NCI-H748 treated with DMSO at 0.1 percent for 48 hours (cell line): ENCODE results near the gene NTMT1.
A peak's percentile ranks its signal among the peaks of the same experiment; 100 is the strongest.
"Not testable (repeated sequence)": the region's sequence is repeated elsewhere in the genome, so short reads cannot be mapped to it uniquely, and the experiment has no call there.

Experiments used
- DNase-seq: peaks from one replicate; lab custom pipeline; 2025; lab: John Stamatoyannopoulos, UW

The NTMT1 gene

DNA sequence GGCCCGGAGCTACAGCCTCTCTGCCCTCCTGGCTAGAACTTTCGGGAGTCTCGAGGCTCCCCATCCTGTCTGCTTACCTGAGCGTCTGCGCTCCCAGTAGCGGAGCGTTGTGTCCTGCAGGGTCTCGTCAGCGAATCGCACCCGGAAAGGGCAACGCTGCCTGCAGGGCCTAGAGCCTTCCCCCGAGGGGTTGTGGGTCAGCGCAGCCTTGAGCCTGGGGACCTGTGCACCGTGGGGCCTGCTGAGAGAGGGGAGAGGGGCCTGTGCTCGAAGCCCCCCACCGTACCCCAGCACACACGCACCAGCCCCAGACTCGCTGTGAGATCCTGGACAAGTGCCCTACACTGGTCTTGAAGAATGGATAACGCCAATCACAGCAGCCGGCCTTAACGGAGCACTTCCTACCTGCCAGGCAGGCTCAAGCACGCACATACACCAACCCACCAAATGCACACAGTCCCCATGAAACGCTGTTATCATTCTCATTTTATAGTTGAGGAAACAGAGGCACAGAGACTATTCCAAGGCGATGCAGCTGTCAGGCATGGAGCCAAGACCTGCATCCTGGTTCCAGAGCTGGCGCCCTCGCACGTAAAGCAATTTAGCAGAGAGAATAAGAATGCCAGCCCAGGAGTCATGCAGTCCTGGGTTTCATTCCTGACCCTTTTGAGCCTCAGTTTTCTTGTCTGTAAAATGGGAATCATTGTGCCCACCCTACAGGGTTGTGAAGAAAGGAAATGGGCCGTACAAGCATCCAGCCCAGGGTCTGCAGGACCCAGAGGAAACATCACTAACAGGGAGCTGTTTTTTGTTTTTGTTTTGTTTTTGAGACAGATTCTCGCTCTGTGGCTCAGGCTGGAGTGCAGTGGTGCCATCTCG, 10.3 kb upstream of the NTMT1 start:
- DNase-seq, result no peak

- DNase-seq, result no peak
Observed at GRCh38 chr9:129617167-129617566, 8.8 kb upstream of the NTMT1 start.

DNA sequence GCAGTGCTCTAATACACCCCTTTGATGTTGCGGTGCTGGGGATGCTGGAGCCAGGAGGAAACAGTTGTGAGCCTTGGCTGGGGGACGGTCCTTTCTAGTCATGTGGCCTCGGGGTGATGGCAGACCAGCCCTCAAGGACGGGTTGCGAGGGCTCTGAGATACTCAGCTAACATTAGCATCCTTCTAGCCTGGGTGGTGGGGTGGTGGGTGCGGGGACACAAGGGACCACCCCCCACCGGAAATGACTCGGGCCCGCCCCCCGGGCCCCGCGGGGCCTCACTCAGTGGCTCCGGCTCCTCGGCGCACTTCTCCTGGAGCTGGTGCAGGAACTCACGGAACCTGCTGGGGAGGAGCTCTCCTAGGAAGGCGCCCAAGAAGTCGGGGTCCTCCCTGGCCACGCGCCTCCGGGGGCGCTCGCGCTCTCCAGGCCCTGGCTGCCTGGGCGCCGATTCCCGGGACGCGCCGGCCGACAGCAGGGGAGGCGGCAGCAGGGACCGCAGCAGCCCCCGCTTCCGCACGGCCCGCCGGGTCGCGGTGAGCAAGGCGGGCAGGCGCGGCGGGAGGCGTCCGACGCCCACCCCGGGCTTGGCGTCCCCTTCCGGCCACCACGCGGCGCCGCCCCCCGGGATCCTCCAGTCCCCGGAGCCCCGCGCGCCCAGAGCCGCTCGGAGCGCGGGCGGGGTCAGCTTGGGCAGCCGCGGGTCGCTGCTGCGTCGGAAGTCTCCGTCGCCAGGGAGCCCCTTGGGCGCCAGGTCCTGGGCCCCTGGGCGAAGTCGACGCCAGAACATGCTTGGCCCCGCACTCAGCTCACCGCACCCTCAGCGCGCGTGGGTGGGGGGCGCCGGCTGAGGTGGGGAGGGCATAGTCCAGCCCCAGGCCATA, 5.9 kb upstream of the NTMT1 start:
- no peak for DNase-seq

- no peak for DNase-seq
Observed at GRCh38 chr9:129620669-129621295, 5.2 kb upstream of the NTMT1 start, which contains the start of gene C9orf50. TSS of gene C9orf50 (minus strand) at chr9:129621101. CDS start at chr9:129620574, 527 bp downstream.

DNA sequence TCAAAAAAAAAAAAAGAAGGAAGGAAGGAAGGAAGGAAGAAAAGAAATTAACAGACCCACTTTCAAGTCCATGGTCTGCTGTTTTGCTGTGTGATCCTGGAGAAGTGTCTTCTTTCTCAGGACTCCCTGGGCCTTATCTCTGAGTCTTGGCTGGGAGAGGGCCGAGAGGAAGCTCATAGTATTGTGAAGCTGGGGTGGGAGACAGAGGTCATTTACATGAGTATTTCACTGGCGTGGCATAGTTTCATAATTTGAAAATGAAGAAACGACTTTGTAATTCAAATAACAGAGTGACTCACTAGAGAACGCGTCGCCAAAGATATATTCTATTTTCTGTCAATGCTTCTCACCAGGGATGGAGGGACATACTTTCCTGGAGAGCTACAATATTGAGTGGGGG, 2.6 kb upstream of the NTMT1 start:
- no peak for DNase-seq

GRCh38 chr9:129624168-129624759, 1.7 kb upstream of the NTMT1 start:
- peak; percentile 73 for DNase-seq

- DNase-seq, result peak; percentile 39
Observed at GRCh38 chr9:129624947-129625346, 1.0 kb upstream of the NTMT1 start.

DNA sequence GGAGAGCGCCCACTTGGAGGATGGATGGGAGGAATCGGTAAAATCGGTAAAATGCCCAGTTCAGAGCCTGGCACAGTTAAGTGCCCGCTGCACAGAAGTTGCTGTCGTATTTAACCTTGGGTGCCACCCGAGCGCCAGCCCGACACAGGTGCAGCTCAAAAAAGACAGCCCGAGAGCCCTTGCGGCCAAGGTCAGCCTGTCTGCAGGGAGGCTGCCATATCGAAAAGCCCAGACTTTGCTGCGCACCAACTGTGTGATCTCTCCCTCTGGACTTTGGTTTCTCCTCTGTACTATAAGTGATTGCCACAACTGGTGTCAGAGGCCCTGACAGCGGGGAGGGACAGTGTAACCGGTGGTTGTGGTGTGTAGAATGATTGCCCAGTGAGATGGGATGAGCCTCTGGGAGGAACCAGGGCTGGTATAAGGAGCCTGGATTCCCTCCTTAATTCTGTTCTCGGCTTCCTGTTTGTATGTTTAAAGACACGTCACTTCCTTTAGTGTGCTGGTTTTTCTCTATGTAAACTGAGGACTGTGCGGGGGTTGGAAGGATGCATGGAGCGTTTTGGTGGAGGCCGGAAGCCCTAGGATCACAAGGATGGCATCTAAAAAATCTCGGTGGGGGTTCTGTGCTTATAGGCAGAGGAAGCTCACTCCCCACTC, 792 bp downstream of the NTMT1 start:
- DNase-seq, result no peak

DNA sequence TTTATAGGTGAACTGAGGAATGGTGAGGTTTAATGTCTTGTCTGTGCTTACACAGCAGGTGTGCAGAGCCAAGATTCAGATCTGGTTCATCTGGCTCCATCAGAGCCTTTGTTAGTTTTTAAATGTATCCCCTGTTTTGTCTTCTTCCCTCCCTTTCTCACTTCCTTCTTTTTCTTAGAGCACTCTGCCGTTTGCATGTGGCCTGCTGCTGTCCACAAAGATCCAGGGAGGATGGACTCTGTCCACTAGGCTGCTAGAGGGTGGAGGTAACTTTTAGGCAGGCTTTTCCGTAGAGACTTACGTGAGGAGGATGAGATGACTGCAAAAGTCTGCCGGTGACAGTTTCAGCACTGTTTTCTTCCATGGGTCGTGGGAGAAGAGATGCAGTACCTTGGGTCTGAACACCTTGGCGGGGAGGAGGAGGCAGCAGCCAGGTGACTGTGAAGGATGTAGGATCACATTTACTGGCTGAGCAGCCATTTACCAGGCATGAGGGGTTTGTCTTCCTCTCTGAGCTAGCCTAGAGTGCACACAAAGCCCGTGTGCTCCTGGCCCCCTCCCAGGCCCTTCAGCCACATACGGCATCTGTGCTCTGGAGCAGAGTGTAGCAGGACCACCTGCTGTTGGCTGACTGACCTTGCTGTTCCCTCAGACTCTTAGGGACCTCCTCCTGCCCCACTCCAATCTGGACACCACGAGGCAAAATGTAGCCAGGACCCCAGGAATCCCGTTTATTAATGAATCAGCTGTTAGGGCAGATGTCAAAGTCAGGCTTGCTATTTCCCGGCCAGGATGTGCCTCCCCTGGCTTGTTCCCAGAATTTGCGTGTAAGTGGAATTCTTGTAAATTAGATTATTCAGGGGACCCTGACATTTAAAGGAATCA, 1.8 kb downstream of the NTMT1 start:
- no peak for DNase-seq

DNA sequence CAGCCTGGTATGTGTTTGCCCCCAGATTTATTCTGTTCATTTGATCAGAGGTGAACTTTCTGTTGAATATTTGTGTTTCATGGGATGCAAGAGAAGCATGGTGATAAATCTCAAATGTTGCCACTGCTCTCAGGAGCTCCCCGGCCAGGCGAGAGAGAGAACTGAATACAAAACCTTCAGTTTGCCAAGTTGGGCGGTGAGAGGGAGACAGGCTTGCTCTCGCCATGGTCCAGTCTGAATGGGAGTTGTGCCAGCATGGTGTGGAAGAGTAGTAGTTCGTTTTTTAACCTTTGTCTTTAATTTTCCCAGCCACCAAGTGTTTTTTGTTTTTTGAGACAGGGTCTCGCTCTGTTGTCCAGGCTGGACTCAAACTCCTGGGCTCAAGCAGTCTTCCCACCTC, 2.7 kb downstream of the NTMT1 start:
- no peak for DNase-seq

DNA sequence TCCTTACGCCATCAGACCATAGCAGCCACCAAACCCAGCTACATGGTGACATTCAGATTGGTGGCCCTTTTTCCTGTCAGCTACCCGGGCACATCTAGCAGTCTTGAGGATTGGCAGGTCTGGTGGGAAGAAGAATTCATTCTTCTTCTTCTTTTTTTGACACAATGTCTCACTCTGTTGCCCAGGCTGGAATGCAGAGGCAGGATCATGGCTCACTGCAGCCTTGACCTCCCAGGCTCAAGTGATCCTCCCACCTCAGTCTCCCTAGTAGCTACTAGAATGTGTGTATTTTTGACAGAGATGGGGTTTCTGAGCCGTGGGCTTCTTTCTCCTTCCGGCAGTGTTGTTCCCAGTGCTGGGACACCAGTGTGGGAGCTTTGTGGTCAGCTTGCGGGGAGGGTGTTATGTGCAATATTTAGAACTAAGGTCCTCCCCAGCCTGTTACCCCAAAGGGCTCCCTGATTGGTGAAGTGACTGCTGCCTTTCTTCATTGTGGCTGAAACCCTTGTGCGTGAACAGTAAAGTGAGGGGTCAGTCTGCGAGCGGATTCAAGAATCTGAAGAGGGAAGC, 3.4 kb downstream of the NTMT1 start:
- DNase-seq, result no peak

- DNase-seq, result no peak
Observed at GRCh38 chr9:129630967-129631673, 5.2 kb downstream of the NTMT1 start.

DNA sequence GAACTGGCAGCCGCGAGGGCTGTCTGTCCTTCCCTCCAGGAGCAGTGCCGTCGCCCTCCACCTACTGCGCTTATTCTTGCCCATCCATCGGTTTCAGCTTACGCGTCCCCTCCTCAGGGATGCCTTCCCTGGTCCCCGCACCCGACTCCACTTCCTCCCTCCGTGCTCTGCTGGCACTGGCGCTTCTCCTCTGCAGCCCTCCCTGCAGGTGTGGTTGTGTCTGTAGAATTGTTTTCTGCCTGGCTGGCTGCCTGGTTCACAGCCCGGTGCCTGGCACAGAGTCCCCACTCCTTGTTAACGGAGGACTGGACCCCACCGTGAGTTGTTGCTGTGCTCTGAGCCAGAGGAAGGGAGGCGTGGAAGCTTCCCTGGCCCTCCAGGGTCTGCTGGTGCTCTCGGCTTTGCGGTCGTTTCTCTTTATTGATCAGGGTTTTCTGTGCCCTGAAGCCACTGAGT, 5.7 kb downstream of the NTMT1 start:
- DNase-seq, result no peak

DNA sequence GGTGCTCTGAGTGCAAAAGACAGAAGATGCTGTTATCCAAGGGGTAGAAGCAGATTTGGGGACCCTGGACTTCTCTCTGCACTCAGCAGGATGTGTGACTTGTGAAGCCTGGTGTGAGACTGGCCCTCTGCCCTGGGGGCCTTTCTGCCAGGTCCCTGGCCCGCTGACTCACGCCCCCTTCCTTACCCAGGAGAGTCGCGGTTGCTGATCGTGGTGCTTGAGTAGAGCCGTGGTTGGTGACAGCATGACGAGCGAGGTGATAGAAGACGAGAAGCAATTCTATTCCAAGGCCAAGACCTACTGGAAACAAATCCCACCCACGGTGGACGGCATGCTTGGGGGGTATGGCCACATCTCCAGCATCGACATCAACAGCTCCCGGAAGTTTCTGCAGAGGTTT, 6.5 kb downstream of the NTMT1 start:
- DNase-seq, result no peak

DNA sequence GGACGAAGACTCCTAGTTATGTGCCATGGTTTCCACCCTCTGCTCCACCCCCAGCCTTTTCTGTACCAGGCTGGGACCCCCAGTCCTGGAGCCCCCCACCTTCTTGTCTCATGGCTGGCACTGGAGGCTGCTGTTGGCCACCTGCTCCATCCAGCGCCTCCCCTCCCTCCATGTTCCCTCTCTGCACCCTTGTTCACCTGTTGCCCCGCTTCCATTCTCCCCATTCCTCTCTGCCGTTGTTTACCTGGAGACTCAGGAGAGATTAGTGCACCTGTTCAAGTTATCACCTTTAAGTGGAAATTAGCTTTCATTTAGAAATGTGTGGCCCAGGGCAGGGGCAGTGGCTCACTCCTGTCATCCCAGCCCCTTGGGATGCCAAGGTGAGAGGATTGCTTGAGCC, 7.2 kb downstream of the NTMT1 start:
- no peak for DNase-seq

DNA sequence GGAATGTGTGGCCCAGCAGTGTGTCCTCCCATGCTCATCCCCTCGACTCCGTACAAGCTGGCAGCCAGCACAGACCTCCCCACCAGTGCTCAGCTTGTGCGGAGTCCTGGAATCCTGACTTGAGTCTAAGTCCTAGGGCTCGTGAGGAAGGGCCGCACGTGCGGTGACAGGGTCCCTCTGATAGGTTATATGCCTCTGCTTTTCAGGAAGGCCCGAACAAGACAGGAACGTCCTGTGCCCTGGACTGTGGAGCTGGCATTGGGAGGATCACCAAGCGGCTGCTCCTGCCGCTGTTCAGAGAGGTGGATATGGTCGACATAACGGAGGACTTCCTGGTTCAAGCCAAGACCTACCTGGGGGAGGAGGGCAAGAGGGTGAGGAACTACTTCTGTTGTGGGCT, 7.9 kb downstream of the NTMT1 start:
- no peak for DNase-seq

- DNase-seq, result no peak
Observed at GRCh38 chr9:129635099-129636065, 9.4 kb downstream of the NTMT1 start.

GRCh38 chr9:129636343-129636742, 10.4 kb downstream of the NTMT1 start:
- DNase-seq, result not testable (repeated sequence)
